Bronchial epithelial cell (primary cell): ENCODE data around the gene ARHGEF38. TPM values are rescaled to one million over a fixed set of nuclear protein-coding genes. Genes with fewer than 3 reads are reported as not detected.

ENCODE experiments used
- DNase-seq: peaks from one replicate; pipeline ENCODE4 v3.0.0-alpha.2; 2010; ENCODE audit warnings: low read depth
- FAIRE-seq: peaks from 2 replicates; lab custom pipeline; 2011; peaks lifted over from hg19 to GRCh38; lab: Jason Lieb, UNC
- H3K27me3 ChIP-seq: 2 replicates; pipeline ENCODE4 v1.5.1; 2011; ENCODE audit warnings: low read length; ENCODE audit not compliant: control insufficient read depth, insufficient read depth
- H3K36me3 ChIP-seq: 2 replicates; pipeline ENCODE4 v1.5.1; 2011; ENCODE audit warnings: low read length; ENCODE audit not compliant: control insufficient read depth, insufficient read depth
- H3K4me3 ChIP-seq: 2 replicates; pipeline ENCODE4 v1.5.1; 2011; ENCODE audit warnings: mild to moderate bottlenecking, low read depth, low read length, control low read depth
- total RNA-seq: library from RNA; depleted of rRNA; stranded (reverse); fragments of >200 nt; gene quantifications from 2 replicates; pipeline ENCODE4 v1.2.1, GENCODE V29; 2014
- TF ChIP-seq, protein P1 (sequence below): IDR thresholded peaks from 2 replicates; pipeline ENCODE4 v1.5.1; 2011; ENCODE audit warnings: mild to moderate bottlenecking, moderate library complexity, low read length, control low read depth, inconsistent platforms; ENCODE audit not compliant: insufficient read depth, severe bottlenecking

Gene ARHGEF38
- total RNA-seq, 1 donor from 2014 or later, result not detected

DNA sequence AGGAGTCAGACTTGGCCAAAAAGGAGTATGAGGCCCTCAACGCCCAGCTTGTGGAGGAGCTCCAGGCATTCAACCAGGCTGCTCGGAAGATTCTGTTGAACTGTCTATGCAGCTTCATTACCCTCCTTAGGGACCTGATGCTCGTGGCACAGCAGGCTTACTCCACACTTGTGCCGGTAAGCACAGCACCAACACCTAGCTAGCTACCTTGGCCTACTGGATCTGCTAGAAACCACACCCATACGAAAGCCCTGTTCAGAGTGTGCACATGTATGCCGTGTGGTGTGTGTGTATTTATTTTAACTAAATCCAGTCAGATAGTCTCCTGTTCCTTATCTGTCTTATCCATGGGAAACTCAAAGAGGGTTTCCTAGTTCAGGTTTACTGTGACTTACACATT lies 106.8 kb downstream of the ARHGEF38 start:
- TF ChIP-seq, protein P1, sequence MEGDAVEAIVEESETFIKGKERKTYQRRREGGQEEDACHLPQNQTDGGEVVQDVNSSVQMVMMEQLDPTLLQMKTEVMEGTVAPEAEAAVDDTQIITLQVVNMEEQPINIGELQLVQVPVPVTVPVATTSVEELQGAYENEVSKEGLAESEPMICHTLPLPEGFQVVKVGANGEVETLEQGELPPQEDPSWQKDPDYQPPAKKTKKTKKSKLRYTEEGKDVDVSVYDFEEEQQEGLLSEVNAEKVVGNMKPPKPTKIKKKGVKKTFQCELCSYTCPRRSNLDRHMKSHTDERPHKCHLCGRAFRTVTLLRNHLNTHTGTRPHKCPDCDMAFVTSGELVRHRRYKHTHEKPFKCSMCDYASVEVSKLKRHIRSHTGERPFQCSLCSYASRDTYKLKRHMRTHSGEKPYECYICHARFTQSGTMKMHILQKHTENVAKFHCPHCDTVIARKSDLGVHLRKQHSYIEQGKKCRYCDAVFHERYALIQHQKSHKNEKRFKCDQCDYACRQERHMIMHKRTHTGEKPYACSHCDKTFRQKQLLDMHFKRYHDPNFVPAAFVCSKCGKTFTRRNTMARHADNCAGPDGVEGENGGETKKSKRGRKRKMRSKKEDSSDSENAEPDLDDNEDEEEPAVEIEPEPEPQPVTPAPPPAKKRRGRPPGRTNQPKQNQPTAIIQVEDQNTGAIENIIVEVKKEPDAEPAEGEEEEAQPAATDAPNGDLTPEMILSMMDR, result no peak
- H3K4me3 ChIP-seq, result no peak overlapping the region
- no peaks in the 10 kb centered on the region for H3K36me3 ChIP-seq
- H3K27me3 ChIP-seq, result no peaks in the 10 kb centered on the region
- DNase-seq, result no peak
- FAIRE-seq, result peak; percentile 50

DNA sequence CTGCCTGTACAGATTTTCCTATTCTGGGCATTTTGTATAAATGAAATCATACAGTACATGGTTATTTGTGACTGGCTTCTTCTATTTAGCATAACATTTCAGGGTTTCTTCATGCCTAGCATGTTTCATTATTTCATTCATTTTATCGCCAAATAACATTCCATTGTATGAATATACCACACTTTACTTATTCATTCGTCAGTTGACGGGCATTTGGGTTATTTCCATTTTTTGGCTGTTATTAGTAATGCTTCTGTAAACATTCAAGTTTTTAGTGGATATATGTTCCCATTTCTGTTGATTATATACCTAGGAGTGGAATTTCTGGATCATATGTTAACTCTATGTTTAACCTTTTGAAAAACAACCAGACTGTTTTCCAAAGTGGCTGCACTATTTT lies 108.6 kb downstream of the ARHGEF38 start:
- FAIRE-seq, result no peak

DNA sequence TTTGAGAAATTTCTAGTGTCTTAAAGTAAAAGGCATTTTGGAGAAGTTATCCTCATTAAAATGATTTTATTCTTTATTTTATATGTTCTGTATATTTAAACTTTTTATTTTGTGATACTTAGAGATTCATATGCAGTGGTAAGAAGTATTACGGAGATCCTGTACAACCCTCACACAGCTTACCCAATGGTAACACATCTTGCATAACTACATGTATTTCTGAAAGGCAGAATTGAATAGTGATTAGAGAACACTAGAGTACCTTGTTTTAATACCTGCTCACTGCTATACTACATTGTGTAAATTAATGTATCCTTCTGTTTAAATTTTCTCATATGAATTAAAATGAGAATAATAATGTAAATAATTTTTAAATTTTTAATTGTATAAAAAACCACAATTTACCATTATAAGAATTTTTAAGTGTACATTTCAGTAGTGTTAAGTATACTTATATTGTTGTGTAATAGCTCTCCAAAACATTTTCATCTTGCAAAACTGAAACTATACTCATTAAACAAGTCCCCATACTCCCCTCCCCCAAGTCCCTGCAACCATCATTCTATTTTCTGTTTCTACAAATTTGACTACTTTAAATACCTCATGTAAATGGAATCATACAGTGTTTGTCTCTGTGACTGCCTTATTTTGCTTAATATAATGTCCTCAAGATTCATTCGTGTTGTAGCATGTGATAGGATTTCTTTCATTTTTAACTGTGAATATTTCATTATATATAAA lies 110.7 kb downstream of the ARHGEF38 start:
- no peaks in the 10 kb centered on the region for H3K27me3 ChIP-seq
- no peak for DNase-seq
- no peak for FAIRE-seq
- TF ChIP-seq, protein P1, result no peak
- no peaks in the 10 kb centered on the region for H3K36me3 ChIP-seq
- H3K4me3 ChIP-seq, result no peak overlapping the region

More for the DNA sequence above, 108.6 kb downstream of the ARHGEF38 start:
- Histone ChIP-seq H3K36me3 (no peaks in the 10 kb centered on the region), H3K4me3 (no peak overlapping the region), H3K27me3 (no peaks in the 10 kb centered on the region)
- peak; percentile 33 for DNase-seq
- TF ChIP-seq, protein P1, result no peak

DNA sequence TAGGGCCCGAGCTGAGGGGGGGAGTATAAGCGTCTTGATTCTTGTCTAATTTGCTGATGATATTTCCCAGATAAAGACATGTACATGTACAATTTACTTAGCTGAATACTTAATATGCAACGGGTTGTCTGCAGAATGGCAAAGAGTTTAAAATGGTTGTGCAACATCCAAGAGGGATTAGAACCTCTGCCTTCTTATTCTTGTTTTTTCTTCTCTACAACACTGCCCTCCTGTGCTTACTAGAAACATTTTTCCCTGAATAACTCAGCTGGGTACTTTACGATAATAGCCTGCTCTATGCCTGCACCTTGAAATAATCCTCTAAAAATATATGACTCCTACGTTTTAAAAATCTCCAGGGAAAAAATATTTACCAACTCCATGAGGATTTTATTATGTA lies 114.3 kb downstream of the ARHGEF38 start:
- TF ChIP-seq, protein P1, result peak; percentile 41
- Histone ChIP-seq H3K27me3 (no peaks in the 10 kb centered on the region), H3K36me3 (no peaks in the 10 kb centered on the region), H3K4me3 (no peak overlapping the region)
- peak; percentile 63 for DNase-seq
- FAIRE-seq, result no peak

DNA sequence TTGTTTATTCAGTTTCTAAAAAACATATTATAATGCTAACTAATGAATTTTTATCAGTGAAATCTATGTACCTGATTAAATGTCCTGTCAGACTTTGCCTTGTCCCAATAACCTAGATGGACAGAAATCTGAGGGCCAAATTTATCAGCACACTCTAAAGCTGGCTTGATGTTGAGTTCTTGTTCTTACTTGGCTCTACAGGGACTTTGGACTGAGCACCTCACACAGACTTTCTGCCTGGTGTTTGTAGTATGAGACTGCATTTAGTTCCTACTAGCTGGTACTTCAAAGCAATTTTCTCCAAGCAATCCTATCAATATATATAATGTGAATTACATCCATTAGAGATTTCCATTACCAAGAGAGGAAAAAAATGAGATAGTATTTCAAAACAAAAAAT lies 118.3 kb downstream of the ARHGEF38 start:
- TF ChIP-seq, protein P1, result no peak
- Histone ChIP-seq H3K27me3 (no peaks in the 10 kb centered on the region), H3K36me3 (no peaks in the 10 kb centered on the region), H3K4me3 (no peak overlapping the region)
- FAIRE-seq, result no peak
- DNase-seq, result no peak
